SH-SY5Y (cell line): ENCODE data around the gene C4orf46.

Experiments
- GATA2 ChIP-seq: IDR thresholded peaks from 2 replicates; pipeline ENCODE4 v1.6.1; 2011; ENCODE audit warnings: mild to moderate bottlenecking, low read depth, low read length
- GATA3 ChIP-seq: IDR thresholded peaks from 2 replicates; pipeline ENCODE4 v1.6.1; 2011; ENCODE audit warnings: low read depth, mild to moderate bottlenecking, low read length, moderate library complexity

- TF ChIP-seq GATA2, result no peak
- TF ChIP-seq GATA3, result no peak
Measured at GRCh38 chr4:158644760-158645159, 26.9 kb downstream of the C4orf46 start.
